Transverse colon (tissue), 4 donors: ENCODE data around the gene ZDHHC7. TPM values are rescaled to one million over a fixed set of nuclear protein-coding genes. Genes with fewer than 3 reads are reported as not detected.

Source experiments
- DNase-seq: peaks from one replicate; pipeline ENCODE4 v3.0.0-alpha.2; 2019
- H3K27ac ChIP-seq, 4 donors: fragments of 200-600 bp; sonication (generic); 2 replicates each; pipeline ENCODE4 v1.5.1; 2016 to 2018; ENCODE audit warnings: inconsistent platforms in 4 of 4
- H3K27me3 ChIP-seq: fragments of 200-600 bp; sonication (generic); 2 replicates; pipeline ENCODE4 v1.5.1; 2017; ENCODE audit warnings: inconsistent platforms
- H3K36me3 ChIP-seq, 4 donors: fragments of 200-600 bp; sonication (generic); 2 replicates each; pipeline ENCODE4 v1.5.1; 2017 to 2019; ENCODE audit warnings: inconsistent platforms in 4 of 4
- H3K4me1 ChIP-seq, 4 donors: fragments of 200-600 bp; sonication (generic); 2 replicates each; pipeline ENCODE4 v1.5.1; 2017 to 2020; ENCODE audit warnings: inconsistent platforms in 4 of 4
- H3K4me3 ChIP-seq, 4 donors: fragments of 200-600 bp; sonication (generic); 1 replicate in 1 of 4; 2 replicates in 3 of 4; pipeline versions ENCODE4 v1.5.1 to v1.6.1; 2017 to 2019; ENCODE audit warnings: inconsistent platforms in 4 of 4
- H3K9me3 ChIP-seq, 2 donors: fragments of 200-600 bp; sonication (generic); 2 replicates each; pipeline ENCODE4 v1.5.1; 2017 to 2019; ENCODE audit warnings: inconsistent platforms in 2 of 2
- CTCF ChIP-seq, 5 experiments: fragments of 200-600 bp in 3 of 5; fragments of 450-650 bp in 2 of 5; sonication (generic) in 3 of 5; IDR thresholded peaks; 1 replicate in 2 of 5; 2 replicates in 3 of 5; pipeline ENCODE4 v1.5.1; 2016 to 2017; ENCODE audit warnings: antibody characterized with exemption in 5 of 5, inconsistent platforms in 3 of 5, mild to moderate bottlenecking in 2 of 5, moderate library complexity in 1 of 5
- EP300 ChIP-seq: sonication (generic); formaldehyde crosslinking; IDR thresholded peaks from one replicate; pipeline ENCODE4 v1.6.1; 2017; ENCODE audit warnings: antibody characterized with exemption, low read depth
- POLR2A ChIP-seq: fragments of 450-650 bp; IDR thresholded peaks from one replicate; pipeline ENCODE4 v1.6.1; 2016; ENCODE audit warnings: antibody characterized with exemption, mild to moderate bottlenecking, moderate library complexity
- POLR2AphosphoS5 ChIP-seq, 3 donors: sonication (generic); formaldehyde crosslinking; IDR thresholded peaks; one replicate each; pipeline ENCODE4 v1.6.1; 2016; ENCODE audit warnings: antibody characterized with exemption in 3 of 3
- WGBS, 2 donors: methylation state at CpG; one replicate each; pipeline ENCODE4 v1.1.5; 2018; ENCODE audit warnings: low coverage in 1 of 2; 5-methylcytosine and 5-hydroxymethylcytosine counted together
- in situ Hi-C, 4 donors: fragments of 200-750 bp; cut with MboI; loops; one replicate each; pipeline versions ENCODE4 v1.15.0 to v1.15.1; 2017; ENCODE audit warnings: low sequenced_read_pairs in 3 of 4, low pct_ligation_motif_present in 1 of 4, low pct_unique_long_range_greater_than_20kb in 1 of 4
- intact Hi-C: fragments of 100-400 bp; cut with DNase I; formaldehyde crosslinking; loops from one replicate; pipeline ENCODE4 v1.15.1; 2023; ENCODE audit warnings: low total_unique reads
- total RNA-seq, 4 donors: library from RNA; depleted of rRNA; stranded (reverse); fragments of >200 nt; gene quantifications; one replicate each; pipeline ENCODE4 v1.1.0, GENCODE V29; 2016

The ZDHHC7 gene, protein sequence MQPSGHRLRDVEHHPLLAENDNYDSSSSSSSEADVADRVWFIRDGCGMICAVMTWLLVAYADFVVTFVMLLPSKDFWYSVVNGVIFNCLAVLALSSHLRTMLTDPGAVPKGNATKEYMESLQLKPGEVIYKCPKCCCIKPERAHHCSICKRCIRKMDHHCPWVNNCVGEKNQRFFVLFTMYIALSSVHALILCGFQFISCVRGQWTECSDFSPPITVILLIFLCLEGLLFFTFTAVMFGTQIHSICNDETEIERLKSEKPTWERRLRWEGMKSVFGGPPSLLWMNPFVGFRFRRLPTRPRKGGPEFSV
- 100 to 1,000 TPM; 100 to 940 (median 120) TPM for total RNA-seq

GRCh38 chr16:85010931-85011845 is at the start of gene ZDHHC7:
TSS of gene ZDHHC7 (minus strand) at chr16:85011535. CDS start at chr16:84990618, 20,917 bp downstream.
- no peaks in the 10 kb centered on the region for H3K9me3 ChIP-seq
- peak within 1 kb of the TSS; percentile 81 to 99 (median 92) for H3K4me3 ChIP-seq
- no peaks in the 10 kb centered on the region for H3K27me3 ChIP-seq
- intact Hi-C loops (no loop called here), in situ Hi-C loops (no loop called here)
- 0% methylated on average over 68 of the region's 86 CpGs; no CpG with 5 or more reads in 1 of the 2 donors for WGBS, 2 donors
- peak within 1 kb of the TSS; percentile 93 to 99 (median 98) for H3K27ac ChIP-seq
- TF ChIP-seq POLR2AphosphoS5 (IDR thresholded peaks at IDR 0.05), result peak; percentile 91 to 94 (median 91)
- TF ChIP-seq POLR2A, result peak; percentile 69
- TF ChIP-seq CTCF (IDR thresholded peaks at IDR 0.05), result peak in 1 of 5 experiments; percentile 14
- no peak for TF ChIP-seq EP300
- no peaks in the 10 kb centered on the region for H3K36me3 ChIP-seq
- H3K4me1 ChIP-seq, result peaks cover 18 to 78% (median 46%) of the 10 kb centered on the region in 4 donors
- DNase-seq, result peak; percentile 90

DNA sequence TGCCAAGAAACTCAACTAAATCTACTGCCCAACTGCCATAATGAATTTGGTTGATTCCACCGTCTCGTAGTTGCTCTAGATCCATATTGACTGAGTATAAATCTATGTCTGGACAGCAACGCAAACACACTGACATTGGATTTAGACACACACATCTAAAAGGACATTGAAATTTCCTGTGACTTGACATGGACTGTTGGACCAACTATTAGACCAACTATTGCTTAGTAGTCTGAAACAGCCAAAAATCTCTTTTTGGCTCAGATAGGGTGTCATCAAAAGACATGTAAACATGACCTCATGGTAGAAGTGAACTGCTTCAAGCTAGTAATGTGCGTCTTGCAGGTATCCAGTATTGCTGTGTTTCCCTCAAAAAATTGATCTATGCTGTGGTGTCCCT is 47.6 kb upstream of the ZDHHC7 start:
- Histone ChIP-seq H3K9me3 (no peaks in the 10 kb centered on the region), H3K4me3 (no peak overlapping the region), H3K36me3 (no peaks in the 10 kb centered on the region), H3K4me1 (peaks cover 16 to 27% (median 25%) of the 10 kb centered on the region in 4 donors), H3K27me3 (no peaks in the 10 kb centered on the region), H3K27ac (no peak overlapping the region)
- WGBS, 2 donors, result 95% methylated on average over 4 of the region's 4 CpGs; no CpG with 5 or more reads in 1 of the 2 donors
- TF ChIP-seq CTCF (IDR thresholded peaks at IDR 0.05) (no peak), POLR2A (no peak), EP300 (no peak), POLR2AphosphoS5 (IDR thresholded peaks at IDR 0.05) (no peak)
- in situ Hi-C loops (no loop called here), intact Hi-C loops (no loop called here)
- no peak for DNase-seq

DNA sequence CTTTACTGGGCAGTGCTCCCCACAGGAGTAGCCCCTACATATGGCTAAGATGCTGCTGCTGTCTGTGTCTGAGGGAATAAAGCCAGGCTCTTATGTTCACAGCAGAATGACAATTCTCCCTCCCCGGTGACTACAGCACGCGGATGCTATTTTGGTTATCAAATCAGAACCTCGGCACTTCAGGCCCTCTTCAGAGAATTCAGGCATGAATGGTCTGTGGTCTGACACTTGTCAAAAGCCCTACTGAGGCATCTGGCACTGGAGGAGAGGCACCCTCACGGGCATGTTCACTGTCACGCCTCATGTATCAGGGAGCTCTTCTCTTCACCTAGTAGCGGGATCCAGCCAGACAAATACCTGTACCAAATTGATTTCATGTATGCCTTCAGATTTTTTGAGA is 46.6 kb upstream of the ZDHHC7 start:
- TF ChIP-seq POLR2A (no peak), CTCF (IDR thresholded peaks at IDR 0.05) (no peak), EP300 (no peak), POLR2AphosphoS5 (IDR thresholded peaks at IDR 0.05) (no peak)
- Histone ChIP-seq H3K27ac (no peak overlapping the region), H3K4me3 (no peak overlapping the region), H3K36me3 (no peaks in the 10 kb centered on the region), H3K27me3 (no peaks in the 10 kb centered on the region), H3K4me1 (peaks cover 16 to 27% (median 25%) of the 10 kb centered on the region in 4 donors), H3K9me3 (no peaks in the 10 kb centered on the region)
- 81% methylated on average over 7 of the region's 7 CpGs; no CpG with 5 or more reads in 1 of the 2 donors for WGBS, 2 donors
- in situ Hi-C loops (no loop called here), intact Hi-C loops (no loop called here)
- DNase-seq, result no peak
